ENCODE results near the gene GBF1. TPM values are rescaled to one million over a fixed set of nuclear protein-coding genes. Genes with fewer than 3 reads are reported as not detected.

Gene GBF1
- total and polyA plus RNA-seq, 10 of the 15 experiments (the other 5 are each of a cell fraction or from before 2014, with no cell fraction given), result 0.82 to 42.0 (median 21.8) TPM

- WGBS (ENCODE audit: insufficient coverage, insufficient replicate concordance, low lambda C conversion rate, missing lambda C conversion rate), result 32% methylated on average over 38 of the region's 39 CpGs
- no peak for DNase-seq (ENCODE audit: low read depth, low spot score)
- in situ Hi-C loops (cut with MboI), result no loop called here
These were observed 4.8 kb upstream of the GBF1 start for GRCh38 chr10:102240467-102241031.

DNA sequence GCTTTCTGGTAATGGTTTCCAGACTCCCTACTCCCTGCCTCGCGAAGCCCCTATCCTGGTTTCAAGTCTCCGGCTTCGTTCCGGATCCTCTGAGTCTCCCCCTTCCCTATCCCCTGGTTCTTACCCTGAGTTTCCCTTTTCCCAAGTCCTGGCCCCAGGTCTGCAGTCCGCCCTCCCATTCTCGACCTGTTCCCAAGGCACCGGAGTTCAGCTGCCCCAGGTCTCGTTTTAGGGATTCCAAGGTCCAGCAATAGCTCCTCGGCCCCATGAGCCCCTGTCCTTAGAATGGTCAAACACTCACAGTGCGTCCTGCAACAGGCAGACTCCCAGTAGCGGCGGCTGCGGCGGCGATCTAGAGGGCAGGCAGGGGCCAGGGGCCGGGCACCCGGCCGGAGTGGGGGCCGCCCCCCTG, 4.3 kb upstream of the GBF1 start:
- Histone ChIP-seq H3K27me3 (replicated peaks in 1 of 2; ENCODE audit: control insufficient read depth in 2 of 2, insufficient read depth in 2 of 2, low read length in 1 of 2) (peaks cover 8 to 15% of the 10 kb centered on the region in 2 experiments), H2AFZ (ENCODE audit: control insufficient read depth, low read depth, low read length) (no peak overlapping the region; the same call in 1 of the 2 replicates), H3K9me3 (replicated peaks; ENCODE audit: control insufficient read depth, insufficient read depth, low read length) (no peaks in the 10 kb centered on the region), H3K4me2 (ENCODE audit: control insufficient read depth, insufficient read depth) (peak overlapping the region; percentile 85), H3K36me3 (ENCODE audit: control insufficient read depth in 2 of 2, insufficient read depth in 2 of 2, low read length in 1 of 2) (no peaks in the 10 kb centered on the region), H3K9ac (ENCODE audit: control insufficient read depth, insufficient read depth, low read length) (no peak overlapping the region), H3K4me3 (peak overlapping the region; percentile 65; the same call in 1 of the 2 replicates), H3K27ac (ENCODE audit: control insufficient read depth, insufficient read depth) (no peak overlapping the region), H4K20me1 (ENCODE audit: control insufficient read depth, insufficient read depth) (no peaks in the 10 kb centered on the region), H3K79me2 (ENCODE audit: control insufficient read depth, insufficient read depth, low read length) (peaks cover 7% of the 10 kb centered on the region), H3K4me1 (ENCODE audit: control insufficient read depth, insufficient read depth, low read length) (peaks cover 4% of the 10 kb centered on the region; the same call in 1 of the 2 replicates)
- no peak for FAIRE-seq
- POLR2A ChIA-PET, result no interaction called here
- BruUV-seq (replicated peaks), result no TSS peak
- no peak for ATAC-seq
- SMC1A ChIA-PET (ENCODE audit: uncharacterized antibody, unreplicated experiment), result interaction anchor here (1.3 kb wide), 1 partner anchor 11 kb away, joined by 3 read pairs; no protein-coding TSS in a partner anchor
- in situ Hi-C loops (cut with MboI) (no loop called here), intact Hi-C loops (cut with micrococcal nuclease; ENCODE audit: unreplicated experiment) (no loop called here)
- CTCF ChIA-PET, result interaction anchor here (4.2 kb wide), 1 partner anchor 11 kb away, joined by 16 read pairs; no protein-coding TSS in a partner anchor
- RAD21 ChIA-PET (ENCODE audit: unreplicated experiment), result no interaction called here
- 9% methylated on average over 19 of the region's 20 CpGs for WGBS (ENCODE audit: insufficient coverage, insufficient replicate concordance, low lambda C conversion rate, missing lambda C conversion rate)
- no peak for DNase-seq (ENCODE audit: low read depth, low spot score)
- TF ChIP-seq RELB (IDR thresholded peaks at IDR 0.05; ENCODE audit: low read depth), result no peak
- no peak for TF ChIP-seq EGR1 (IDR thresholded peaks at IDR 0.05; ENCODE audit: borderline replicate concordance in 1 of 2, low read depth in 2 of 2, low read length in 2 of 2)
- no peak for TF ChIP-seq ZBTB40 (IDR thresholded peaks at IDR 0.05; ENCODE audit: borderline replicate concordance)
- TF ChIP-seq EZH2 (IDR thresholded peaks at IDR 0.05; ENCODE audit: borderline replicate concordance, control insufficient read depth, low read depth, low read length), result no peak
- TF ChIP-seq, protein P1, sequence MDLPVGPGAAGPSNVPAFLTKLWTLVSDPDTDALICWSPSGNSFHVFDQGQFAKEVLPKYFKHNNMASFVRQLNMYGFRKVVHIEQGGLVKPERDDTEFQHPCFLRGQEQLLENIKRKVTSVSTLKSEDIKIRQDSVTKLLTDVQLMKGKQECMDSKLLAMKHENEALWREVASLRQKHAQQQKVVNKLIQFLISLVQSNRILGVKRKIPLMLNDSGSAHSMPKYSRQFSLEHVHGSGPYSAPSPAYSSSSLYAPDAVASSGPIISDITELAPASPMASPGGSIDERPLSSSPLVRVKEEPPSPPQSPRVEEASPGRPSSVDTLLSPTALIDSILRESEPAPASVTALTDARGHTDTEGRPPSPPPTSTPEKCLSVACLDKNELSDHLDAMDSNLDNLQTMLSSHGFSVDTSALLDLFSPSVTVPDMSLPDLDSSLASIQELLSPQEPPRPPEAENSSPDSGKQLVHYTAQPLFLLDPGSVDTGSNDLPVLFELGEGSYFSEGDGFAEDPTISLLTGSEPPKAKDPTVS (IDR thresholded peaks at IDR 0.05; ENCODE audit: low read depth, low read length), result no peak
- no peak for TF ChIP-seq HDGF (IDR thresholded peaks at IDR 0.05)

More at GRCh38 chr10:102240467-102241031, 4.8 kb upstream of the GBF1 start:
- SMC1A ChIA-PET (ENCODE audit: uncharacterized antibody, unreplicated experiment), result interaction anchor here (1.1 to 1.3 kb wide), 2 partner anchors 9 to 11 kb away, joined by 3 read pairs; no protein-coding TSS in a partner anchor
- RAD21 ChIA-PET (ENCODE audit: unreplicated experiment), result no interaction called here
- Histone ChIP-seq H2AFZ (ENCODE audit: control insufficient read depth, low read depth, low read length) (no peak overlapping the region), H3K27me3 (replicated peaks in 1 of 2; ENCODE audit: control insufficient read depth in 2 of 2, insufficient read depth in 2 of 2, low read length in 1 of 2) (peaks cover 8 to 15% of the 10 kb centered on the region in 2 experiments), H3K9me3 (replicated peaks; ENCODE audit: control insufficient read depth, insufficient read depth, low read length) (no peaks in the 10 kb centered on the region), H4K20me1 (ENCODE audit: control insufficient read depth, insufficient read depth) (no peaks in the 10 kb centered on the region), H3K4me3 (no peak overlapping the region), H3K36me3 (ENCODE audit: control insufficient read depth in 2 of 2, insufficient read depth in 2 of 2, low read length in 1 of 2) (no peaks in the 10 kb centered on the region), H3K4me2 (ENCODE audit: control insufficient read depth, insufficient read depth) (peak overlapping the region; percentile 85; the same call in 1 of the 2 replicates), H3K79me2 (ENCODE audit: control insufficient read depth, insufficient read depth, low read length) (peaks cover 2% of the 10 kb centered on the region), H3K4me1 (ENCODE audit: control insufficient read depth, insufficient read depth, low read length) (peaks cover 4% of the 10 kb centered on the region; the same call in 1 of the 2 replicates), H3K27ac (ENCODE audit: control insufficient read depth, insufficient read depth) (no peak overlapping the region), H3K9ac (ENCODE audit: control insufficient read depth, insufficient read depth, low read length) (no peak overlapping the region)
- POLR2A ChIA-PET, result no interaction called here
- TF ChIP-seq JUNB (IDR thresholded peaks at IDR 0.05) (no peak), TARDBP (IDR thresholded peaks at IDR 0.05; ENCODE audit: borderline replicate concordance) (no peak), TCF7 (IDR thresholded peaks at IDR 0.05; ENCODE audit: borderline replicate concordance) (no peak), HCFC1 (IDR thresholded peaks at IDR 0.05; ENCODE audit: low read length) (no peak)
- ATAC-seq (no peak), FAIRE-seq (no peak)
- intact Hi-C loops (cut with micrococcal nuclease; ENCODE audit: unreplicated experiment), result no loop called here
- BruUV-seq (replicated peaks), result no TSS peak
- CTCF ChIA-PET, result interaction anchor here (4.2 to 15.4 kb wide), 2 partner anchors 11 to 115 kb away, joined by 16 to 632 read pairs; no protein-coding TSS in a partner anchor

Data from GM12878 (cell line).